Skeletal muscle cell (primary cell): ENCODE data around the gene HOXB8.

Source experiments
- DNase-seq: peaks from one replicate; pipeline ENCODE4 v3.0.0-alpha.2; 2010; ENCODE audit warnings: low read depth
- H3K4me3 ChIP-seq: 2 replicates; pipeline ENCODE4 v1.5.1; 2011; ENCODE audit warnings: low read depth, mild to moderate bottlenecking, control low read depth, low read length, moderate library complexity

Gene HOXB8

DNA sequence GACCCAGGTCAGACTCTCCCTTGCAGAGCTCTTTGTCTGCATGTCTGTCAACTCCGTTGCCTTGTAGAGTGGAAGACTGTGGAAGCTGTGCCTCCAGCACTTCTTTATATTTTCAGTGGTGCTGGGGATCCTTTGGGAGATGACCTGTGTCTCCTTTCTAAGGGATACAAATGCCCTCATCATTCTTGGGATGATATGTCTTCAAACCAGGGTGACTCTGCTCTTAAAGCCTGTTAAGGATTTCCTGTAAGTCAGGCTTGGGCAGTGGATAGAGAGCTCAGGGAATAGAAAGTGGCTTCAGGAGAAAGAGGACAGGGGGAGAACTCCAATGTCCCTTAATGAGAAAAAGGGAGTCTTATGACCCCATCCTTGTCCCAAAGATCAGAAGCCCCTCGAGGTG, 26.6 kb downstream of the HOXB8 start:
- no peak for DNase-seq
- peak overlapping the region; percentile 60 for H3K4me3 ChIP-seq

DNA sequence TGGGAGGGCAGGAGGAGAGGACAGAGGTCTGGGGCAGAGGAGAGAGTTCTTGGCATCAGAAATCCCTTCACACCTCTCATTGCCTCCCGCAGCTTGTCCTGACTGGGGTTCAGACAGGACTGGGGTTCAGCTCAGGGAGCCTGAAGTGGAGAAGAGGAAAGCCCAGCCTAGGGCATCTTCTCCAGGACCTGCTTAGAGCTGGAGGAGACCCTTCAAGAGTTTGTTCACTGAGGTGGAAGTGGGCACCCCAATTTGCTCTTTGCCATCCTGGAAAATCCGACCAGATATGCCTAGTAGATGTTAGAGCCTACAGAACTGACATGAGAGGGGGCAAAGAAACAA, 27.0 kb downstream of the HOXB8 start:
- no peak for DNase-seq
- peak overlapping the region; percentile 60 for H3K4me3 ChIP-seq

DNA sequence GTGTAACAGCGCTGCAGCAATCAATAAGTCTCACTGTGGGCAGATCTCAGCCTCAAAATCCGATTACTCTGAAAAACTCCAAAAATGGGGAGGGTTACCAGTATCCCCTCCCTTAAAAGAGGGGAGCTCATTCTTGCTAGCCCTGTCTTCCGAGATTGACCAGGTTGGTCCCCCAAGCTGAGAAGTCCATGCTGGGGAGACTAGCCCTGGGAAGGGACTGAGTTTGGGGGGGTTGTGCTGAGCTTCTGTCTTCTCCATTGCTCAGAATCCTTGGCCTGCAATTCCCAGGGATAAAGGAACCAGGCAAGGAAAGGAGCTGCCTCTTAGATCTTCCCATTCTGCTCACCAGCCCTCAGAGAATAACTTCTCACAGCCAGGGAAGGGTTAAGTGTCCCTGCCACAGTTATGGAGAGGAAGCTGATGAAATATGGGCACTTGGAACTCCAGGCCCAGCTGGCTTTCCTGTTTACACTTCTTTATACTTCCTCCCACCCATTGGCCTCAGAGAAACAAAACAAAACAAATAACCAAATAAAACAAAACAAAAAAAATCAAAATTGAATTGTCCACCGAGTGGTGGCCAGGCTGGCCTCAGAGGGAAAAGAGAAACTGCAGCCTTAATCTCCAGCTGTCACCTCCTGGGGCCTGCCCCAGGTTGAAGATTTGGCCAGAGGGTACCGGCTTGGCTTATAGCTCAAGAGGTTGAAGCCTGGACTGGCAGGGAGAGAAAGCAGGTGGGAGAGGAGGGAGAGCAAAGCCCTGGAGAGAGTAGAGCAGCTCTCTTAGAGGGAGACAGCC, 27.6 kb downstream of the HOXB8 start:
- peak overlapping the region; percentile 60 for H3K4me3 ChIP-seq
- no peak for DNase-seq

DNA sequence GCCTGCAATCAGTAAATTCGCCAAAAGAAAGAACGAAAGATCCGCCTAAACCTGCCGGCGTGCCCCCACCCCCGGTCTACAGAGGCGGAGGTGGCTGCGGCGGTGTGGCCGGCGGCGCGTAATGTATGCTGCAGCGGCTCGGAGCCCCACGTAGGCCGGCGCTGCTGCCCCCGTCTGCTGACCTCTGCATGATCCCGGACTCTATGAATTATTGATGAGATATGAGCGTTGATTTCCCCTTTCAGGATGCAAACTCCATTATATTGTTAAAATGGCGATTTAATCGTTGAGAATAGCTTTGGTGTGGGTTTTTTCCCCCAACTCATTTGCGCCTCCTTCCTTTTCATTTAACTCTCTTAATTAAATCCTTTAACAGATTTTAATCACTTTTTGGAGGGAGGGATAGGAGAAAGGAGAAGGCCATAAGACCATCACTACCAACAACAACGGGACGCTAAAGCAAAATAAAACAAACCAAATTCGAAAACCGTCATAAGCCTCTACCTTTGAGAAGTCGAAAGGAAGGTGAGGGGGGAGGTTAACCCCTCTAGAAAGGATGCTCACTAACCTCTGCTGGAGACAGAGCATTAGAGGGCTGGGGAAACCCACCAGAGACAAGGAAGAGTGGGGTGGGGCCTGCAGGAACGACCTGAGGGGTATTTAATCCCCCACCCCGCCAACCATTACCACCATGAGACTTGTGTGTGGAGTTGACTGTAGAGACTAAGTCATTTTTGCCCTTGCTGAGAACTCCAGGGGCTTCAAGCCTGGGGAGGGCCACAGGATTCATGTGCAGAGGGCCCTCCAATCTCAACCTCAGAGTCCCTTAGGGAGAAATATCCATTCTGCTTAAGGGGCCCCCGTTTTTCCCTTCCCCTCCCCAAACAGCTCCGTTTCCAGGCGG, 28.5 kb downstream of the HOXB8 start:
- peak overlapping the region; percentile 60 for H3K4me3 ChIP-seq
- DNase-seq: no peak

DNA sequence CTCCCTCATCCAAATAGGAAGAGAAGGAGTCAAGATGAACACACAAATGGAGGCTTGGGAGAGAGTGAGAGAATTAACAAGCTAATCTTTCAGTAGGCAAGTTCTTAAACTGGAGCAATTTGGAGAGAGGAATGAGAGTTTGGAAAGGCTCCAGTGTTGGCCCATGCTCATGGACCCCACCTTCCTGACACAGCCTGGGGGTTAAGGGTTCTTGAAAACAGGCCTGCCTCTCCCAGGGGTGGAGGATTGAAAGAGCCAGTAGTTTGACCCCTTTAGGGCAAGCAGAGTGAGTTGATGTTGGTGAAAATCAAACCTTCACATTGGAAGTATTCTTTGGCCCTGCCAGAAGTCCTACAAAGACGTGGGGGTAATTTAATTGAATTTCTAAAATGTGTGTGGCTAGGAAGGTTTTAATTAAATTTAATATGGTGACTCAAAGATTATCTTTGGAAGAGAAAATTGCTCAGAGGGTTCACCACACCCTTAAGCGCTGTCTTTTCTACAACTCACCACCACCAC, 30.8 kb downstream of the HOXB8 start:
- H3K4me3 ChIP-seq: no peak overlapping the region

DNA sequence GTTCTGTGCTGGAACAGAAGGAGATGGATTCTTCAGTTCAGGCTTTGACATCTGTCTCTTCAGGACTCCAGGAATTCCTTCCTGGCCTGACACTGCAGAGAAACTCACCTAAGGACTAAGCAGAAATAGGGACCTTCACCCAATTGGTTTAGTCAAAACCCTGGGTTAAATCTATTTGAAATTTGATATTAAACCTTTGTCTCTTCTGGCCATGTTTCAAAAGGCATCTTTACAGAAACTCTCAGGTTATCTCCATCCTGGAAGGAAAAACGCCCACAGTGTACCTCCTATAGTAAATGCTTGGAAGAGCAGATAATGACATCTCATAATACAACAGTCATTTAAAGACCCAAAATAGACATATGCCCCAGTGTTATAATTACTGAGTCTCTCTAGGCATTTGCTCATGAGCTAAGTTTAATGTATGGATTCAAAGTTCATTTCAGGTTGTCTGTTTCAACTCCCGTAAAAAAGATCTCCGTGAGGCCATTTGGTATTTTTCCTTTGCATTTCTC, 31.3 kb downstream of the HOXB8 start:
- no peak overlapping the region for H3K4me3 ChIP-seq
- no peak for DNase-seq

More for the DNA sequence above, 30.8 kb downstream of the HOXB8 start:
- DNase-seq: no peak

DNA sequence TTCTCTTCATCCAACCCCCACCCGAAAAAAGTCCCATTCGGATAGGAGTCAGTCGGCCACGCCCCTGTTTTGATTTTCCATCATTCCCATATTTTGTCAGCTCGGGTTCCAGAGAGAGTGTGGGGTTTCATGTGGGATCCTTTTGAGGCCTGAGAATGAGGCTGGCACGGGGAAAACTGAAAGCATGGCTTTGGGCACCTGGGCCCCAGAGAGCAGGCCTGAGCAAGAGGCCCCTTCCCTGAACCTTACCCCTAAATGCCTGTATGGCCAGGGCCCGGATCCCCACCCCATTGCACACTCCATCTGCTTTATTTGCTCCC, 32.4 kb downstream of the HOXB8 start:
- no peak for DNase-seq
- H3K4me3 ChIP-seq: peak overlapping the region; percentile 45

DNA sequence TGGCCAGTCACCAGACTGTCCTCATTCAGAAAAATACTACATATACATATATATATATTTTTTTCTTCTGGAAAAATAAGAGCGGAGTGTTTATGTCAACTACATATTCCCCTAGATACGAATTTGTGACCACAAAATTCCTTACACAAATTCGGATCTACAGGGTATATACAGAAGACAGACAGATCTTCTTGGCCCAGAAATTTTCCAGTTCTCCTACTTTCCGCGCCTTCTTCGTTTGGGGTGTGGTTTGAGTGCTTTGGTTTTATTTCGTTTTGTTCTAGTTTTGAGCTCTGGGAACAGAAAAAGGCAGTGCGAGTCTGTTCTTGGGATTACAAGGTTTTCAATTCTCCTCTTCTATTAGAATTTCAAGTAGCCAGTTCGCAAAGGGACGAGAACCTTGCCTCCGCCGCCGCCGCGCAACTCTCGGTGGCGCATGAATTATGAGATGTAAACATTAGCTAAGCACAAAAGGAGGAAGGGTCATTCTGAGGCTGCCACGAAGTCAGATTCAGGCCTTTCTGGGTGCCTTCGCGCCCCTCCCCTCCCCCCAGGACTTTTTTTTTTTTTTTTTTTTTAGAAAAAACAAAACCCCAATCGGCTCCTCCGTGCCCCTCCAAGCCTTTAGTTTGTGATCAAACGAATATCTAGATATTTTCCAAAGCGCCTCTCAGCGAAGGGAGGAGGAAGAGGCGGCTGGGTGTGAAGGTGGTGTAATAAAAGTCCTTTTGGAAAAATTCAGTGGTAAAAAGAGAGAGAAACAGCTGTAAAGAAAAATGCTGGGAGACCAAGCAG, 35.1 kb downstream of the HOXB8 start:
- no peak overlapping the region for H3K4me3 ChIP-seq
- DNase-seq: no peak

DNA sequence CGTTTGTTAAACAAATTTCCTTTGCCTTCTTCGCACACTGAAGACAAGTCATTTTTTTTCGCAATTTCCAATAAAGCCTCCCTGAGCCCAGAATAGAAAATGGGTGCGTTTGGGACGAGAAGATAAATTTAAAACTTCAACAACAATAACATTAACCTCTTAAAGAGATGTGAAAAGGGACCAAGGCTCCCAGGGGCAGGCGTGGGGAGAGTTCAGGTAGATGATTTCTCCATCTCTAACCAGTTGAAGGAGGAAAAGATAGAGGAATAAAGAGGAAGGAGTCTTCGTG, 35.7 kb downstream of the HOXB8 start:
- peak overlapping the region; percentile 53 for H3K4me3 ChIP-seq
- no peak for DNase-seq

DNA sequence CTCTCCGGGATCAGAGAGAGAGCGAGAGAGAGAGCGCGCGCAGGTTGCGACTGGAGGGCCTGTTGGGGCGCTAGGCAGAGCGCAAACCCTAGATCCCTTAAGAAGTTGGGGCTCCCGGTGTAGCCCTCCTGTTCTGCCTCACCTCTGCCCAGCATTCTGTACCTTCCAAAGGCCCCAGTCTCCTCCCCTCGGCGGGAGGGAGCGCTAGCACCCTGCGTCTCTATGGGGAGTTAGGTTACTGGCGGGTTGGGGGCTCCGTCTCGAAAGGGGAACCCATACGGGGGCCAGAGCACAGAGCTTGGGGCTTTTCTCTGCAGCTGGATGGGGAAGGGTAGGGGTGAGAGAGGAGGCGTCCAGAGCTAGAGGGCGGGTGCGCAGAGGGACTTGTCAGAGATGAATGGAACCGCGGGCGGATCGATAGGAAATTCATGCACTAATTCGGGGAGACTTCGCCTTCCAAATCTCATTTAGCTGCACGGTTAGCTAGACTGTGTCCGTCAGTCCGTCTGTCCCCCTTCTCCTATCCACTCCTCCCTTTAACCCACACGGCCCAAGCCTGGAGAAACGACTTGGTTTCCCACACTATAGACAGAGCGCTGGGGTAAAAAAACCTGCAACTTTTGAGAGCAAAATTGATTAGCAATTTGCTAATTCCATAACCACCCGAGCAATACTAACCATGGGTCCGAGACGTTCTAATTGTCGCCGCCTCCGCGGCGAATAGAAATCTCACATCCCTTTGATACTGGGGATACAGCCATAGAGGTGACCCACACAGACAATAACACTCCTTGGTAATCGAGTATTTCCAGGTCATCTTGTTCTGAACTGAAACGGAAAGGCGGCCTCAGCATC, 36.2 kb downstream of the HOXB8 start:
- no peak for DNase-seq
- peak overlapping the region; percentile 53 for H3K4me3 ChIP-seq

DNA sequence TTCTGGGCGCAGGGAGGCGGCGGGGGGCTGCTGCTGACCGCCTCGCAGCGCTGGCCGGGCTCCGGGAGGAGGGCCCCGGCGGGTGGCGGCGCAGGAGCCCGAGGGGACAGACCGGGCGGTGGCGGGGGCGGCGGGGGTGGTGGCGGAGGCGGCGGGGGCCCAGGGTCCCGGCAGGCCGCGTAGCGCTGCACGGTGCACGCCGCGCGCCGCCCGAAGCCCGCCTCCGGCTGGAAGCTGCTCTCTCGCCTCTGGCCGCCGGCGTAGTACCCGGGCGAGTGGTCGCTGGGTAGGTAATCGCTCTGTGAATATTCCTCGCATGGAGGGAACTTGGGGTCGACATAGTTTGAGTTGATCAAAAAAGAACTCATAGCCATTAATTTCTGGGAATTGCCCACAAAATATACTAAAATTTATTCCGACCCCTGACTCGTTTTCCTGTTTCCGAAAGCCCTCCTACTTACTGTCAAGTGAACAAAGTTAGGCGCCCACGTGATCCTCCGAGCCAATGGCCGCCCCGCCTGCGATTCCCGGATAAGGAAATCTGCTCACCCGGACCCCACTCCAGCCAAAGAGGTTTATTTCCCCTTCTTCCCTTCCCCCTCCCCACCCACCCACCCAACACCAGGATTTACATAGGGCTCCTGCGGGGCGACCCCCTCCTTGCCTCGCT, 37.0 kb downstream of the HOXB8 start, which contains the start of gene HOXB4:
TSS of gene HOXB4 (minus strand) at position 405 of the 670 bp plus-strand sequence. CDS start at position 374, 31 bp downstream.
- H3K4me3 ChIP-seq: peak within 1 kb of the TSS; percentile 53
- DNase-seq: no peak

DNA sequence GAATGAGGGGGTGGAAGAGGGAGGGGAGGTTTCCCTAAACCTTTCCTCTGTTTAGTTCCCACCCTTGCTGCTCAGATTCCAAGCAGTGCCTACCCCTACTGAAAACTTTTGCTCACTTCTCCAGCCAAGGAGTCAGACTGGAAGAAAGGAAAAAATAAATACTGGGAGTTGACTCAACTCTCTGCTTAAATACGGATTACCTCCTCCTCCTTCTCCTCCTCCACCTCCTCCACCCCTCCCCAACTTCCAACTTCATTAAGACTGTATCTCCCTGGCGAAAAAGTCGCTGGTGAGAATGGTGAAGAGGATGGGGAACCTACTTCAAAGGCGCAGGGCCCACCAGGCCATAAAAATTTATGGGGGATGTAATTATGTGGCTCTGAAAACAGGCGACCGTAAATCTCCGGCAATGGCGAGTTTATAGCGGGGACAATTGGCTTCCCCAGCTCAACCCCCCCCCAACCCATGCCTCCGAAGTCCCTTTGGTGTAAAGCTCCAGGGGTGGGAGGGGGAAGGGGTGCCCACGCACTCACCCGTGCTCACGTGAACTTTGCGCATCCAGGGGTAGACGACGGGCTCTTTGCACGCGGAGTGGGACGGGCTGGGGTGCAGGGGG, 37.7 kb downstream of the HOXB8 start:
- no peak for DNase-seq
- peak overlapping the region; percentile 53 for H3K4me3 ChIP-seq

DNA sequence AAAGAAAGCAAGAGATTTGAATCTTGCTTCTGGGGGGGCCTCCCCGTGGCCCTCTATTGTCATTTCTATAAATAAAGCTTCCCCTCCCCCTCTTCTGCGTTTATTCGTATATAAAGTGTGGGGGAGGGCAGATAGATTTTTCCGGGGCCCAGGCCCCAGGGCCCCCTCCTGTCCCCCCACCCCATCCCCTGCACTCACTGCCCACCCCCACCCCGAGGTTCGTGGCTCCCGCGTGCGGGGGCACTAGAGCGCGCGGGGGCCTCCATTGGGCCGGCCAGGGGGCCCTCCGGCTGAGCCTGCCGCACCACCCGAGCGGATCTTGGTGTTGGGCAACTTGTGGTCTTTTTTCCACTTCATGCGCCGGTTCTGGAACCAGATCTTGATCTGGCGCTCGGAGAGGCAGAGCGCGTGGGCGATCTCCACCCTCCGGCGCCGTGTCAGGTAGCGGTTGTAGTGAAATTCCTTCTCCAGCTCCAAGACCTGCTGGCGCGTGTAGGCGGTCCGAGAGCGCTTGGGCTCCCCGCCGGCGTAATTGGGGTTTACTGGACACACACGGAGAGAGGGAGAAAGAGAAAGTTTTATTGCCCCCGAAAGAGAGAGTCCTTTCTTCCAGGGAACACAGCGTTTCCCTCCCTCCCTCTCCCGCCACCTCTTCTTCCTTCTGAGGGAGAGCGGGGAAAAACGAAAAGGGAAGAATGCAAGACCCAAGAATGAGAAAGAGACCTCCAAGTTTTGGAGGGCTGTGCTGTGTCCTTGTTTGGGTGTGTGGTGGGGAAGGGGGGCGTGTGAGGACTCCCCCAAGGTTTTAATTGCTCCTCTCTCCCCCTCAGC, 38.4 kb downstream of the HOXB8 start:
- peak overlapping the region; percentile 53 for H3K4me3 ChIP-seq
- DNase-seq: no peak

DNA sequence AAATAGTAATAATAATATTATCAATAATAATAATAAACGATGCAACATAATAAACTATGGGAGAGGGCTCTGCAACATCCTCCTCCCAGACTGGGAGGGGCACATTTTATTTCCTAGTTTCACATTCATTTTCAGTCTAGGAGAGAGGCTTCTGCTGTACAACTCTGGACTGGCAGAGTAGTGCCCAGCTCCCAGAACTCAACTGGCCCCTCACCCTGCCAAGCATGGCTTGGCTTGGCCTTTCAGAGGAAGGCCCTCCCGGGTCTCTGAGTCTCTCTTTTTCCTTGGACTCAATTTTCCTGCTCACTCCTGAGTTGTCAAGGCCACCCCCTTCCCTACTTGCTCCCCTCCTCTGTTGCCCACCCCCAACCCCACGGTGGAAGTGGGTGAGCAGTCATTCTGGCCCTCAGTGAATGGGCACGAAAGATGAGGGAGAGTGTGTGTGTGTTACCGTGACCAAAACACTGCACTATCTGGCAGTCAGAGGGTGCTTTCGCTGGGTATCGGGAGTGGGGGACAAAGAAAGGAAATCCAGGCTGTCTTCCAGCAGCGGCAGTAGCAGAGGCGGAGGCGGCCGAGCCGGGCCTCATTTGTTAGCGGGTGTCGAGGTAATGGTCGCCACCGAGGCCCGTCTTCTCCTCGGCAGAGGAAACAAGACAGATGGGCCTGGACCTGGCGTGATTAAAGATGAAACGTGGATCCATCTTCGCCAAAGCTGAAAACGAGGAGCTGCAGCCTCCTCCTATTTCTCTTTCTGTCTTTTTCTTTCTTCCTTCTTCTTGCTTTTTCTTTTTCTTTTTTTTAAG, 39.2 kb downstream of the HOXB8 start:
- H3K4me3 ChIP-seq: peak overlapping the region; percentile 1
- DNase-seq: no peak

DNA sequence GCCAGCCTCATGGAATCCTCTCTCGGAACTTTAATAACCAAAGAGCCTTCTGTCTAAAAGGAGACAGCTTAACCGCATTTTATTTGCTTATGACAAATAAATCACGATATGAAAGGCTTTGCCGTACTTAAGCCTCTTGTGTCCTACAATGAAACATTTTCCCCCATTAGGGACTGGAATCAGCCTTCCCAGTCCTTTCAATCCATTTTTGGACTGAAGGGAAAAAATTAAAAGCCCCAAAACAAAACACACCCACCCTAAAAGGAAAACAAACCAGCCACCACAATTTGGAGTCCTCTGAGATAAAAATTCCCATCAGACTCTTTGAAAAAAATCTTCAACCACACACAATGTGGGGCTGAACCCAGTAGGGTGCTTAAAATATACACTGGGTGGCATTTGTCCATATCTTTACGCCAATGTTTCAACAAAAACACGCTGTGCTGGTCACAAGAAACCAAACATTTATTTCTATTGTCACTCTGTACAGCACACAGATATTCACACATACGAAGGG, 40.0 kb downstream of the HOXB8 start:
- DNase-seq: no peak
- H3K4me3 ChIP-seq: no peak overlapping the region

DNA sequence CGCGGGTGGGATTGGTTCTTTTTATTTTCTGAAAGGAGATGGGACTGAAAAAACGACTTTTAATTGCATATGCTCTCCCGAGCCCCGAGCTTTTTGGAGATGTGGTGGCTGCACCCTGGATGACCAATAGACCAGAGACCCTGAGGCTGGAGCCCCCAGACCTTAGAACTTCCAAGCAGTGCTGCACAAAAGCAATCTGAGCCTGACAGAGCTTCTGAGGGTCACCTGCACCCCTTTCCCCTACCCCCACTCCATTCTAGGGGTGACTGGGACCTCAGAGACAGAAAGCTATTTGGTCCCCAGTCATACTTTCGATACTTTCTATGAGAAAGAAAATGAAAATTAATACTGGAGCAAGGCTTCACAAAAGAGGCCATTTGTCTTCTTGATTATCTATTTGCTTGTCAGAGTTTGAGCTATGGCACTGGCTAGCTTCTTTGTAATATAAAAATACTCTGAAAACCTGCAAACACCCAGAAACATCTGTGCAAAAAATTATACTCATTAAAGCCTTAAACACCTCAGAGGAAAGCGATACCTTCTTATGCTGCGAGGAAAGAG, 40.5 kb downstream of the HOXB8 start:
- peak overlapping the region; percentile 14 for H3K4me3 ChIP-seq
- DNase-seq: no peak
